Transverse colon (tissue), 4 donors: ENCODE measurements around the gene ARPP21. TPM values are rescaled to one million over a fixed set of nuclear protein-coding genes. Genes with fewer than 3 reads are reported as not detected.

Source experiments
- DNase-seq: peaks from one replicate; pipeline ENCODE4 v3.0.0-alpha.2; 2019
- H3K27ac ChIP-seq, 4 donors: fragments of 200-600 bp; sonication (generic); 2 replicates each; pipeline ENCODE4 v1.5.1; 2016 to 2018; ENCODE audit warnings: inconsistent platforms in 4 of 4
- H3K27me3 ChIP-seq: fragments of 200-600 bp; sonication (generic); 2 replicates; pipeline ENCODE4 v1.5.1; 2017; ENCODE audit warnings: inconsistent platforms
- H3K36me3 ChIP-seq, 4 donors: fragments of 200-600 bp; sonication (generic); 2 replicates each; pipeline ENCODE4 v1.5.1; 2017 to 2019; ENCODE audit warnings: inconsistent platforms in 4 of 4
- H3K4me1 ChIP-seq, 4 donors: fragments of 200-600 bp; sonication (generic); 2 replicates each; pipeline ENCODE4 v1.5.1; 2017 to 2020; ENCODE audit warnings: inconsistent platforms in 4 of 4
- H3K4me3 ChIP-seq, 4 donors: fragments of 200-600 bp; sonication (generic); 1 replicate in 1 of 4; 2 replicates in 3 of 4; pipeline versions ENCODE4 v1.5.1 to v1.6.1; 2017 to 2019; ENCODE audit warnings: inconsistent platforms in 4 of 4
- H3K9me3 ChIP-seq, 2 donors: fragments of 200-600 bp; sonication (generic); 2 replicates each; pipeline ENCODE4 v1.5.1; 2017 to 2019; ENCODE audit warnings: inconsistent platforms in 2 of 2
- EP300 ChIP-seq: sonication (generic); formaldehyde crosslinking; IDR thresholded peaks from one replicate; pipeline ENCODE4 v1.6.1; 2017; ENCODE audit warnings: antibody characterized with exemption, low read depth
- POLR2A ChIP-seq: fragments of 450-650 bp; IDR thresholded peaks from one replicate; pipeline ENCODE4 v1.6.1; 2016; ENCODE audit warnings: antibody characterized with exemption, mild to moderate bottlenecking, moderate library complexity
- POLR2AphosphoS5 ChIP-seq, 3 donors: sonication (generic); formaldehyde crosslinking; IDR thresholded peaks; one replicate each; pipeline ENCODE4 v1.6.1; 2016; ENCODE audit warnings: antibody characterized with exemption in 3 of 3
- WGBS, 2 donors: methylation state at CpG; one replicate each; pipeline ENCODE4 v1.1.5; 2018; ENCODE audit warnings: low coverage in 1 of 2; 5-methylcytosine and 5-hydroxymethylcytosine counted together
- in situ Hi-C, 4 donors: fragments of 200-750 bp; cut with MboI; loops; one replicate each; pipeline versions ENCODE4 v1.15.0 to v1.15.1; 2017; ENCODE audit warnings: low sequenced_read_pairs in 3 of 4, low pct_ligation_motif_present in 1 of 4, low pct_unique_long_range_greater_than_20kb in 1 of 4
- intact Hi-C: fragments of 100-400 bp; cut with DNase I; formaldehyde crosslinking; loops from one replicate; pipeline ENCODE4 v1.15.1; 2023; ENCODE audit warnings: low total_unique reads
- total RNA-seq, 4 donors: library from RNA; depleted of rRNA; stranded (reverse); fragments of >200 nt; gene quantifications; one replicate each; pipeline ENCODE4 v1.1.0, GENCODE V29; 2016
- TF ChIP-seq, protein P1 (sequence below), 5 experiments: fragments of 200-600 bp in 3 of 5; fragments of 450-650 bp in 2 of 5; sonication (generic) in 3 of 5; IDR thresholded peaks; 1 replicate in 2 of 5; 2 replicates in 3 of 5; pipeline ENCODE4 v1.5.1; 2016 to 2017; ENCODE audit warnings: antibody characterized with exemption in 5 of 5, inconsistent platforms in 3 of 5, mild to moderate bottlenecking in 2 of 5, moderate library complexity in 1 of 5

Gene ARPP21
- total RNA-seq, 4 donors from 2014 or later = 0.32 TPM; not detected in 3

DNA sequence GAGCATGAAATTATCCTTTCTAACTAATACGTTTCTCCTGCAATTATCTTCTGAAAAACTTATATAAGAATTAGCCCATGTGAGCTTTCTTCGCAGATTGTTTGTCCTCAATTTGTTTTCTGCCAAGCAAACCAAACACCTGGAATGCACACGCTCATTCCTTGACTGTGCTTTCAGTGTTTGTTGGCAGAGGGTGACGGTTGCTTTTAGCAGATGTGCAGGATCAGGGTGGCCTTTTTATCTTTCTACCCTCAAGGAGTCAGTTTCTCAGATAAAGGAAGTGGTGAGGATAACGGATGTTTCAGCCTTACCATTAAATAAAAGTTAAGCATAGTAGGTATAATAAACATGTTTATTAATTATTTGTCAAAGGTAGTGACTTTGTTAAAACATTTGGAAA lies 15.2 kb downstream of the ARPP21 start:
- Histone ChIP-seq H3K4me1 (no peaks in the 10 kb centered on the region), H3K4me3 (no peak overlapping the region), H3K27ac (no peak overlapping the region), H3K36me3 (no peaks in the 10 kb centered on the region), H3K9me3 (no peaks in the 10 kb centered on the region), H3K27me3 (no peaks in the 10 kb centered on the region)
- intact Hi-C loops = no loop called here
- WGBS, 2 donors = 61 to 62% methylated on average over 4 to 5 of the region's 5 CpGs
- DNase-seq = no peak
- no peak for TF ChIP-seq POLR2A
- no peak for TF ChIP-seq POLR2AphosphoS5 (IDR thresholded peaks at IDR 0.05)
- TF ChIP-seq, protein P1, sequence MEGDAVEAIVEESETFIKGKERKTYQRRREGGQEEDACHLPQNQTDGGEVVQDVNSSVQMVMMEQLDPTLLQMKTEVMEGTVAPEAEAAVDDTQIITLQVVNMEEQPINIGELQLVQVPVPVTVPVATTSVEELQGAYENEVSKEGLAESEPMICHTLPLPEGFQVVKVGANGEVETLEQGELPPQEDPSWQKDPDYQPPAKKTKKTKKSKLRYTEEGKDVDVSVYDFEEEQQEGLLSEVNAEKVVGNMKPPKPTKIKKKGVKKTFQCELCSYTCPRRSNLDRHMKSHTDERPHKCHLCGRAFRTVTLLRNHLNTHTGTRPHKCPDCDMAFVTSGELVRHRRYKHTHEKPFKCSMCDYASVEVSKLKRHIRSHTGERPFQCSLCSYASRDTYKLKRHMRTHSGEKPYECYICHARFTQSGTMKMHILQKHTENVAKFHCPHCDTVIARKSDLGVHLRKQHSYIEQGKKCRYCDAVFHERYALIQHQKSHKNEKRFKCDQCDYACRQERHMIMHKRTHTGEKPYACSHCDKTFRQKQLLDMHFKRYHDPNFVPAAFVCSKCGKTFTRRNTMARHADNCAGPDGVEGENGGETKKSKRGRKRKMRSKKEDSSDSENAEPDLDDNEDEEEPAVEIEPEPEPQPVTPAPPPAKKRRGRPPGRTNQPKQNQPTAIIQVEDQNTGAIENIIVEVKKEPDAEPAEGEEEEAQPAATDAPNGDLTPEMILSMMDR (IDR thresholded peaks at IDR 0.05) = no peak
- no peak for TF ChIP-seq EP300
- in situ Hi-C loops = no loop called here

DNA sequence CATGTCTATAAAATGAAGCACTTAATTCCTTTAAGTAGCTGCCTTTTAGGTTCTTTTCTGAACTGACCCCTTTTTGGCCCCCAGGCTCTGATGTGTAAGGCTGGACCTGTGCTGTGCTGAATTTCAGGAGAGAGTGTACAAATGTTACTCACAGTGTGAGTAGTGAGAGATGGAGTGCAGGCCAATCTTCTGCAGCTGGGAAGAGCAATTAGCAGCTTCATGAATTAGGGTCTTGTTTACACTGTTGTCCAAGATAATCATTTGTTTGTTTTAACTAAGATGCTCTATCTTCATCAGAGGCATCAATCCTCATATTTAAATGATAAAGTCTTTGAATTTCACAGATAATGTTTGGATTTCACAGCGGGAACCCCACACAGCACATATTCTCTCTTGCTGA lies 19.4 kb downstream of the ARPP21 start:
- H3K27me3 ChIP-seq = no peaks in the 10 kb centered on the region

DNA sequence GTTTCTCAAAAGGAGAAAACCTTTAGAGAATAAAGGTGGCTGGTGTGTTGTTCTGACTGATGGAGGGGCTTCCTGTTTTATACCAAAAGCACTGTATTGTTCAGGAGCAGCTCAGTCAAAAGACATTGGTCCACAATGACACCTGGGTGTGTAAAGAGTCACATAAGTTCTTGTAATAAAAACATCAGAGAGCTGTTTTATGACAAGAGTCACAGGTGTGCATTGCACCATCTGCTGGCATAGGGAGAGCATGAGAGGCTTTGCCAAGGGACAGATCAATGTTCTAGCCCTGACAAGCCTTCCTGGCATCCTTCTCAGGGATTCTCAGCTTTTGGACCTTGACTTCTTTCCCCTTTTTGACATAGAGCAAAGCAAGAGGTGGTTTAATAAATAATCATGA lies 20.4 kb downstream of the ARPP21 start:
- H3K4me1 ChIP-seq = no peaks in the 10 kb centered on the region
- no peaks in the 10 kb centered on the region for H3K27me3 ChIP-seq
- TF ChIP-seq POLR2AphosphoS5 (IDR thresholded peaks at IDR 0.05) = no peak
- TF ChIP-seq, protein P1 (IDR thresholded peaks at IDR 0.05) = peak in 2 of 5 experiments; percentile 14 to 17
- no peak overlapping the region for H3K27ac ChIP-seq
- in situ Hi-C loops (no loop called here), intact Hi-C loops (no loop called here)
- H3K9me3 ChIP-seq = no peaks in the 10 kb centered on the region
- no peaks in the 10 kb centered on the region for H3K36me3 ChIP-seq
- H3K4me3 ChIP-seq = no peak overlapping the region
- peak; percentile 13 for DNase-seq

More for the DNA sequence above, 19.4 kb downstream of the ARPP21 start:
- intact Hi-C loops = no loop called here
- TF ChIP-seq, protein P1 (IDR thresholded peaks at IDR 0.05) = no peak
- TF ChIP-seq POLR2A = no peak
- no peak for TF ChIP-seq EP300
- no peak for TF ChIP-seq POLR2AphosphoS5 (IDR thresholded peaks at IDR 0.05)
- no peak overlapping the region for H3K4me3 ChIP-seq
- WGBS, 2 donors = 74 to 85% methylated on average over 1 of the region's 1 CpG
- DNase-seq = no peak
- no peaks in the 10 kb centered on the region for H3K4me1 ChIP-seq
- H3K27ac ChIP-seq = no peak overlapping the region
- H3K36me3 ChIP-seq = no peaks in the 10 kb centered on the region
- in situ Hi-C loops = no loop called here
- H3K9me3 ChIP-seq = no peaks in the 10 kb centered on the region

DNA sequence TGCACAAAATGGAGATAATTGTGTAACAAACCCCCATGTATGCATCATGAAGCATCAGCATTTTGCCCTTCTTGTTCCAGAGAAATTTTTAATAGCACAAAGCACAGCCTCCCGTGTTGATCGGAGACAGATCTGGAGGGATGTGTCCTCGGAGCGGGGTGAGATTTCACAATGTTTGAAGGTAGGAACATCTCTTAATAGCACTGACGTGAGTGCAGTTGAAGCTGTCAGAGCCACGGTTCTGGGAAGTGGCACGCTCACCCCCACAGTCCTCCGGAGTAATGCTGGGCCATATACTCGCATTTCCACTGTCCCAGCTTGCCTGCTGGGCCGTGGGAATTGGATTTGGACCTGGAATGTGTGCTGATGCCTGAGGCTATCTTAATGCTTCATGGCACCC lies 24.1 kb downstream of the ARPP21 start:
- no peak for TF ChIP-seq EP300
- no peak for TF ChIP-seq POLR2AphosphoS5 (IDR thresholded peaks at IDR 0.05)
- no peak for TF ChIP-seq POLR2A
- TF ChIP-seq, protein P1 (IDR thresholded peaks at IDR 0.05) = no peak
- intact Hi-C loops = no loop called here
- no peak for DNase-seq
- 20 to 72% methylated on average over 1 to 10 of the region's 10 CpGs for WGBS, 2 donors
- in situ Hi-C loops = no loop called here
- H3K36me3 ChIP-seq = no peaks in the 10 kb centered on the region
- H3K4me3 ChIP-seq = no peak overlapping the region
- no peaks in the 10 kb centered on the region for H3K4me1 ChIP-seq
- H3K27me3 ChIP-seq = no peaks in the 10 kb centered on the region
- no peaks in the 10 kb centered on the region for H3K9me3 ChIP-seq
- H3K27ac ChIP-seq = no peak overlapping the region
